ENCODE data around the gene TOB1.

TOB1 gene

GRCh38 chr17:50853781-50854180, 12.4 kb downstream of the TOB1 start:
- no peak overlapping the region for H3K4me3 ChIP-seq (ENCODE audit: low read length)
- no peak for TF ChIP-seq CTCF (IDR thresholded peaks at IDR 0.05; ENCODE audit: insufficient read depth, low read depth, low read length, missing control alignments)
- no peak for DNase-seq (ENCODE audit: low read depth)

- no peak for DNase-seq (ENCODE audit: low read depth)
- H3K4me3 ChIP-seq (ENCODE audit: low read length) = no peak overlapping the region
- no peak for TF ChIP-seq CTCF (IDR thresholded peaks at IDR 0.05; ENCODE audit: insufficient read depth, low read depth, low read length, missing control alignments)
These were observed 13.0 kb downstream of the TOB1 start for GRCh38 chr17:50853015-50853615.

- peak; percentile 81 for DNase-seq (ENCODE audit: low read depth)
- TF ChIP-seq CTCF (IDR thresholded peaks at IDR 0.05; ENCODE audit: insufficient read depth, low read depth, low read length, missing control alignments) = no peak
- no peak overlapping the region for H3K4me3 ChIP-seq (ENCODE audit: low read length)
These were observed 15.5 kb downstream of the TOB1 start for GRCh38 chr17:50850640-50851039.

GRCh38 chr17:50848711-50849110, 17.4 kb downstream of the TOB1 start:
- TF ChIP-seq CTCF (IDR thresholded peaks at IDR 0.05; ENCODE audit: insufficient read depth, low read depth, low read length, missing control alignments) = no peak
- no peak for DNase-seq (ENCODE audit: low read depth)
- no peak overlapping the region for H3K4me3 ChIP-seq (ENCODE audit: low read length)

GRCh38 chr17:50848039-50848438, 18.1 kb downstream of the TOB1 start:
- no peak for DNase-seq (ENCODE audit: low read depth)
- no peak for TF ChIP-seq CTCF (IDR thresholded peaks at IDR 0.05; ENCODE audit: insufficient read depth, low read depth, low read length, missing control alignments)
- H3K4me3 ChIP-seq (ENCODE audit: low read length) = no peak overlapping the region

- DNase-seq (ENCODE audit: low read depth) = no peak
- TF ChIP-seq CTCF (IDR thresholded peaks at IDR 0.05; ENCODE audit: insufficient read depth, low read depth, low read length, missing control alignments) = no peak
- no peak overlapping the region for H3K4me3 ChIP-seq (ENCODE audit: low read length)
These were observed 18.6 kb downstream of the TOB1 start for GRCh38 chr17:50847566-50847965.

Data from epithelial cell of esophagus (primary cell).